ENCODE measurements around the gene ENO3.
A peak's percentile ranks its signal among the peaks of the same experiment; 100 is the strongest.

Gene ENO3

GRCh38 chr17:4951486-4951885 lies 567 bp downstream of the ENO3 start:
- no peak for DNase-seq

GRCh38 chr17:4953451-4953961 lies 2.6 kb downstream of the ENO3 start:
- DNase-seq, result no peak

- DNase-seq, result no peak
These were observed 4.2 kb downstream of the ENO3 start for GRCh38 chr17:4955091-4955490.

- DNase-seq, result no peak
These were observed 5.7 kb downstream of the ENO3 start for GRCh38 chr17:4956493-4957061.

- no peak for DNase-seq
These were observed 7.2 kb downstream of the ENO3 start for GRCh38 chr17:4958102-4958501.

GRCh38 chr17:4959261-4959965 lies 8.5 kb downstream of the ENO3 start:
- no peak for DNase-seq

- DNase-seq, result no peak
These were observed 9.5 kb downstream of the ENO3 start for GRCh38 chr17:4960279-4960922.

GRCh38 chr17:4965311-4965986 lies 14.5 kb downstream of the ENO3 start:
- DNase-seq, result no peak

- peak; percentile 90 for DNase-seq
These were observed 16.1 kb downstream of the ENO3 start for GRCh38 chr17:4966844-4967538.

- peak; percentile 90 for DNase-seq
These were observed 16.9 kb downstream of the ENO3 start, which contains the start of gene SPAG7 for GRCh38 chr17:4967539-4968485. SPAG7 (minus strand) TSS chr17:4967817; CDS start chr17:4967804, 13 bp downstream.

- DNase-seq, result no peak
These were observed 17.6 kb downstream of the ENO3 start for GRCh38 chr17:4968486-4969046.

- no peak for DNase-seq
These were observed 18.2 kb downstream of the ENO3 start for GRCh38 chr17:4969047-4969550.

GRCh38 chr17:4969551-4970173 lies 18.7 kb downstream of the ENO3 start:
- DNase-seq, result no peak

- DNase-seq, result no peak
These were observed 19.4 kb downstream of the ENO3 start for GRCh38 chr17:4970273-4970672.

GRCh38 chr17:4971826-4972225 lies 20.9 kb downstream of the ENO3 start:
- no peak for DNase-seq

GRCh38 chr17:4972322-4972721 lies 21.4 kb downstream of the ENO3 start:
- no peak for DNase-seq

GRCh38 chr17:4972752-4973151 lies 21.8 kb downstream of the ENO3 start:
- DNase-seq, result no peak

- DNase-seq, result no peak
These were observed 22.6 kb downstream of the ENO3 start for GRCh38 chr17:4973256-4974114.

GRCh38 chr17:4974115-4974670 lies 23.3 kb downstream of the ENO3 start:
- DNase-seq, result no peak

Measured in activated CD4-positive, alpha-beta T cell treated with anti-CD3 and anti-CD28 coated beads for 1 hour (primary cell).